ENCODE results near the gene CAMP.

GRCh38 chr3:48268381-48268935 lies 45.2 kb downstream of the CAMP start:
- TF ChIP-seq, protein P1, sequence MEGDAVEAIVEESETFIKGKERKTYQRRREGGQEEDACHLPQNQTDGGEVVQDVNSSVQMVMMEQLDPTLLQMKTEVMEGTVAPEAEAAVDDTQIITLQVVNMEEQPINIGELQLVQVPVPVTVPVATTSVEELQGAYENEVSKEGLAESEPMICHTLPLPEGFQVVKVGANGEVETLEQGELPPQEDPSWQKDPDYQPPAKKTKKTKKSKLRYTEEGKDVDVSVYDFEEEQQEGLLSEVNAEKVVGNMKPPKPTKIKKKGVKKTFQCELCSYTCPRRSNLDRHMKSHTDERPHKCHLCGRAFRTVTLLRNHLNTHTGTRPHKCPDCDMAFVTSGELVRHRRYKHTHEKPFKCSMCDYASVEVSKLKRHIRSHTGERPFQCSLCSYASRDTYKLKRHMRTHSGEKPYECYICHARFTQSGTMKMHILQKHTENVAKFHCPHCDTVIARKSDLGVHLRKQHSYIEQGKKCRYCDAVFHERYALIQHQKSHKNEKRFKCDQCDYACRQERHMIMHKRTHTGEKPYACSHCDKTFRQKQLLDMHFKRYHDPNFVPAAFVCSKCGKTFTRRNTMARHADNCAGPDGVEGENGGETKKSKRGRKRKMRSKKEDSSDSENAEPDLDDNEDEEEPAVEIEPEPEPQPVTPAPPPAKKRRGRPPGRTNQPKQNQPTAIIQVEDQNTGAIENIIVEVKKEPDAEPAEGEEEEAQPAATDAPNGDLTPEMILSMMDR (IDR thresholded peaks at IDR 0.05; ENCODE audit: poor library complexity), result no peak
- no peak for TF ChIP-seq EZH2 (IDR thresholded peaks at IDR 0.05; ENCODE audit: borderline replicate concordance)
- no peak for TF ChIP-seq EZH2phosphoT487 (IDR thresholded peaks at IDR 0.05; ENCODE audit: low read depth, severe bottlenecking, unreplicated experiment)
